NCI-H510A treated with DMSO at 0.1 percent for 48 hours (cell line): ENCODE data around the gene NOD1.

Source experiments
- DNase-seq: peaks from one replicate; lab custom pipeline; 2025; lab: John Stamatoyannopoulos, UW

The NOD1 gene

DNA sequence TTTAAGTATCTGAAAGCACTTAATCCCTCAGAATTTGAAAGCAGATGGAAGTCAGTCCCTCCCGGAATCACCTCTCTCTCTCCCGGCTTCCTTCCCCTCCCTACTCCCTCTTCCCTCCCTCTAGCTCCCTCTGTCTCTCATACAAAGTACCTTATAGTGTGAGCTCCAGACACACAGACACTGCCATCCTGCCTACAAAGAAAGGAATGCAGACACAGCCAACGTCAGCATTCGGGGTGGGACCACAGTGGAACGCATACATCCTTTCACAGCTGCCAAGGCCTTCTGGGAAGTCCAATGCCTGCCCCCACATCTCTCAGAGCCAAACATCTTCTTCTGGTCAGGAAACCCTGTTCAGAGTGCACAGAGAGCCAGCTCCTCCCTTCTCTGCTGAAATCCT lies 9.3 kb downstream of the NOD1 start:
- peak; percentile 69 for DNase-seq

DNA sequence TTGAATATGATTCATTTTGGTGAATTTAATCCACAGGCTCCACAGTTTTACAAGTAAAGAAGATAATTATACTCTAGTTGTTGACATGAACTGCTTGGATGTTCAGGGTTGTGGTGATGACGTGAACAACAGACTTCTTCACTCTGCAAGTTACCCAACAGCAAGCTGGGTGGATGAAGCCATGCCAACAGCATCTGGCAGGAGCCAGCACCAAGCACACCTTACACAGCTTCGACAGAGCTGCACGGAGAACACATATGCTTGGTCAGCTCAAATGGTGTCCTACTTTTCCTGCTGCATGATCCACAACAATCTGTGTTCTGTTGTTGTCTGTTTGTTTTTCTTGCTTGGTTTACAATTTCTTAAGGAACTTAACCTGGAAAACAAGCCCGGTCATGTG lies 9.8 kb downstream of the NOD1 start:
- no peak for DNase-seq

DNA sequence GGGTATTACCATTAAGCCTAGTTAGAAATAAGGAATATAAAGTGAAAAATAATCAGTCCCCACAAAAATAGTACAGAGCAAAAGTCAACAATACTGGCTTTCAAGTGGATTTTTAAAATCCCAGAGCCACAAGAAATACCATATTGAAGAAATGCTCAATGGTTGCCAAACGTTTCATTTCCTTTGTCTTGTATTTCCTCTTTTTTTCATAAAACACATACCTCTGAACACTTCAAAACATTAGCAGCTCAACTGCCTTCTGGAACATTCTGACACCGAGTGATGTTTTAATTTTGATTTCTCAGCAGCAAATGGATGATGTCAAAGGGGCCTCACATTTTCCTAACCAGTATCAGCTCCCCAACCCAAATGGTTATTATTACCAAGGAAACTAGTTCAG lies 10.5 kb downstream of the NOD1 start:
- DNase-seq: no peak

DNA sequence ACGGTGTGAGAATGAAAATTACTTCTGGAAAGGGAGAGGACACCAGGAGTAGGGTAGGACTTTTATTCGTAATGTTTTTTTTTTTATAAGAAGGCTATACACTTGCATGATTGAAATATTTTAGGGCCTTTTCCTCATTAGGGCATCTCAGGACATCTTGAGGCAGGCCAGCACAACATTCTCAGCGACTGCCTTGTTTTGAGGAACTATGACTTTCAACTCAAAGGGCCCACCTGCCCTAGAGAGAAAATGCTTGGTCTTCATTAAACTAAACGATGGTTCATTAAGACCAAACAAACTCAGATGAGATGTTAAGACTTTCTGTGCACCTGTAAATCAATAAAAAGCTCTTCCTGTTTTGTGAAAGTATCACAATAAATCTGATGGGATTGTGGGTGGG lies 11.3 kb downstream of the NOD1 start:
- DNase-seq: no peak

DNA sequence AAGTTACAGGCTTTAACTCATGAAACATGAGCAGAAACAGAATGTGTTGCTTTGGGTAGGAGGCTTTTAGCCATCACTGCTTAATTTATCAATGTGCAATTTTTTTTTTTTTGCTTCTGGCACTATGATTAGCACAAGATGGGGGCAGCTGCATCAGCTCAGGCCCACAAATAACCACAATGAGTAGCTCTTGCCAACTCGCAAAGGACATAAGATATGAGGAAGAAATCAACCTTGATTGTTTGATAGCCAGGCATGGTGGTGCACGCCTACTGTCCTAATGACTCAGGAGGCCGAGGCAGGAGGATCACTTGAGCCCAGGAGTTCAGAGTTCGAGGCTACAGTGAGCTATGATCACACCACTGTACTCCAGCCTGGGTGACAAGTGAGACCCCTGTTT lies 12.3 kb downstream of the NOD1 start:
- no peak for DNase-seq

DNA sequence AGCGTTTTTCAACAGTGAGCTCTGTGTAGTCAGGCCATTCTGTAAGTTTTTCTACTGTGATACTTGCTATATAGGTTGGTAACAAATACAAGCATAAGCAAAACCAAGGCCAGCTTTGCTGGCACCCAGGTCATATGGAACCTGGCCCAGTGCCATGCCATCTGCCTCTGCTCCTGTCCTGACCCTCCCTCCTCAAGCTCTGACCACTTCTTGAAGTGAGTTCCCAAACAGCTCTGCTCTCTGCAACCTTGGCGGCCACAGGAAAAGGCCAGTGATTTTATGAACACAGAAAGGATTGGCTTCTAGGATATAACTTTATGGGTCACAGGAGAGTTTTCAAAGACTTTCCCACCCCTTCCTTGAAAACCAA lies 12.8 kb downstream of the NOD1 start:
- peak; percentile 81 for DNase-seq

DNA sequence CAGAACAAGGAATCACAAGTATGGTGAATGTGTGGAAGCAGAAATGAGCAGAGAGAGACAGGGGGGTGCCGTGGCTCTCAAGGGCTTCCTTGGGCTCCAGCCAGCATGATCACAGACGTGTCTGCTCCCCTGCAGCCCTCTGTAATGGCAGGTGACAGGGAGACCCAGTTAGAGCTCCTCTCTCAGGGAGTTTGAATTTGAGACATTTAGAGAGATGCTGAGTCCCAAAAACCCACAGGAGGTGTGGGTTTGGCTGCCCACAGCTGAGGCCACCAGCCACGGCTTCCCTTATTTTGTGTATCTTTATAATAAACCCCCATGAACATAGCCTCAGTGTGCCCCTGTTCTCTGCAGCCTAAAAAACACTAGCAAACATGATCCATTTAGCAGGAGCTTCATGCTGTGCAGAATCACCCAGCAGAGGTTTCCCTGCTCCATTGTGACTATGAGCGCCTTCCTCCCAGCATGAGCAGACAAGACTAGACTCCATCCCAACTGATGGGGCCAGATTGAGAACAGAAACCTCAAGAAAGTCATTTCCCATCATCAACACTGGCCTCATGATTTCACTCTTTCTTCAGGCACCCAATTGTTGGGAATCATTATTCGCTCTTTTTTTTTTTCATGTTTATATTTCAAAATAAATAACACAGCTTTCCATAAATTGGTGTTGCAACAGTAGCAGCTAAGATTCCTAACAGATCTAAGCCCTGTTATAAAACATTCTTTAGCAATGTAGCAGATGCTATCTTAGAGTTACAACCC lies 13.4 kb downstream of the NOD1 start:
- DNase-seq: no peak

DNA sequence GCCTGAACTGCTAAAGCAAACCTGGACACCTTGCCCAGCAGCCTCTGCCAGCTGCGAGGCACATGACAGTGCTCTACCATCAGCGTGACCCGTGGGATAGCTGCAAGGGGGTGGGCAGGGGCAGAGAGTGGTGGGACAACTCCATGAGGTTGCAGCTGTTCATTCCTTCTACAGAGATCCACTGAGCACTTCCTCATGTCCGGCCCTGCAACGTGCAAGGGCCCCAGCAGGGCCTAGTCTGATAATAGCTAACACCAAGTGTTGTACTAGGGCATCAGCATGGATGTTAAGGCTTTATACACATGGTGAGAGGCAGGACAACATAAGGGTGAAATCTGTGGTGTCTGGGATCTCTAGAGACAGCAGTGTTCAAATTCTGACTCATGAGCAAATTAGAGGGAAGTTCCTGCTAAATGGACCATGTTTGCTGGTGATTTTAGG lies 14.3 kb downstream of the NOD1 start:
- DNase-seq: no peak

DNA sequence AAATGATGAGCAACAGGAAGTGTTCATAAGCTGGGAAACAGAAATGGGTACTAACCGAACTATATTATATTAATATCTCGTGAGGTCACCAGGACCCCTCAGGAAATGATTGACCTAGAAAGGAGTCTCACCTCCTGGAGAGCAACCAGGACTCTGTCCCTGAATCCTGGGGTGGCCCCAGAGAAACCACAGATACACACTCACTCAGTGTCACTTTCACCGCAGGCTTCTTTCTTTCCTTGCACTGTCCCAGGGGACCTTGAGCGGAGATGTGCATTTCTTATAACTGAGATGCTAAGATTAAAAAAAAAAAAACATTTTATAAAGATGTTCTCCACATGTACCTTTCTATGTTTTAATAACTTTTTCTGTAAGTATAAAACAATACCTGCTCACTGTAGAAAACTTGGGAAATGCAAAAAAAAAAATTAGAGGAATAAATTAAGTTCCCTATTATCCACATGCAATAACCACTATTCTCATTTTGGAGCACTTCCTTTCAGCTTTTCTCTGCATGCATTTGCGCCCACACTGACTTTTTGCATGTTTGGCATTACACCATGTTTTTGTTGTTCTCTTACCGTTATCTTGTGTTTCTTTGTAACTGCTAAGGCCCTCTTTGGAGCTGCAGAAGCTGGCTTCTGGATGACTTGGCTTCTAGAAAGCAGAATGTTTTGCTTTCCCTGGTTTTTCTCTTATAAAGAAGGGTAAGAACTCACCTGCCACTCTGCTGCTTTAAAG lies 15.0 kb downstream of the NOD1 start:
- no peak for DNase-seq

DNA sequence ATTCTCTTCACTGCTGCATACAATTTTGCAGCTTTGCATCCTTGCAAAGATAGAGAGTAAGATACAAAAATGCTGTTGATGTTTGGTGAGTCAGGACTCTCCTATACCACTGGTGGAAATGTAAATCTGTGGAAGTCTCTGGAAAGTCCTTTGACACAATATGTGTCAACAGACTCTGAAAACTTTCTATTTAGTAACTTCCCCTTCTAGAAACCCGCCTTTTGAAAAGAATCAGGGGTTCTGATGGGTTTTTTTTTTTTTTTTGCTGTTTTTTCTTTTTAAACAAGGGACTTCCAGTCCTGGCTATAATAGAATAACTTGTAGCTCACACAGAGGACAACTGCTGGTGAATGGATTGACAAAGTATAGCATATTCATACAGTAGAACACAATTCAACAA lies 16.4 kb downstream of the NOD1 start:
- DNase-seq: no peak

DNA sequence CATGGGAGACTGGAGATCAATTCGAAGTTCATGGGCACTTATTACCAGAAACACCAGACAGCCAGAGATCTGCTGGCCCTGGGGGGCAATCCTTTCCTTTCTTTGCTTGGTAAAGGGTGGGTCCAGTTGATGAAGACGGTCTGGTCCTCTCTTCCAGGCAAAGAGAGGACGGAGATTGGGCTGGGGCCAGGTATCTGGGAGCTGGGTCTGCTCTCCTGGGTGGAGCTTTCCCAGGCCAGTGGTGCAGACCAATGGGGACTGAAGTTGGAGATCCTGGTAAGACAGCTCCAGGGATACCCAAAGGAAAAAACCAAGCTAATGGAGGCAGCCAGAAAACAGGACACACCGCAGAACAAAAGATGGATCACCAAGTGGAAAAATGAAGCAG lies 18.3 kb downstream of the NOD1 start:
- no peak for DNase-seq

DNA sequence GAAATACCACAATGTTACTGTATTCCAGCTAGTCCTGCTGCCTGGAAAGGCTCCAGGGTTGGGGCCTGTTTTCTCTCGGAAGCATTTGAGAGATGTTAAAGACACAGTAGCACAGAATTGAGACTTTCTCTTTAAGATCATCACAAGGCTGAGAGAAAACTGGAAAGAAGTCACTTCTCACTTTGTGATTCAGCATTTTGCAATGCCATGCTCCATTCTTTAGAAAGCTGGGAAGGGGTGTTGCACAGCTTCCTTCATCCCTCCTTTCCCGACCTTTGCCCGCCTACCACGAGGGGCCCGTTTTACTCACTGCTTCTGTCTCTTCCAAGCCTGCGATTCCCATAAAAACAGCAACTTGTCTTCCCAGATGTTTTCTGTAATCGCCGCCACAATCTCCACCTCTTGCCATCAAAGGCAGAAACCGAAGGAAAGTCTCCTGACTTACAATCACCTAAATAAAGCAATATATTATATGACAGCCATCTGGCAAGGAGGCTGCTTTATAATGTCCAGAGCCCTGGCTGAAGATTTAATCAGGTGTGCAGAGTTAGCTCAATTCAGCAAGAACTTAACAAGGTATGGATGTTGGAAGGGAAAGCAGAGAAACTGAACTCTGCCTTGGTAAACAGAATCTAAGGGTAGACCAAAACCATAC lies 18.9 kb downstream of the NOD1 start:
- DNase-seq: no peak

DNA sequence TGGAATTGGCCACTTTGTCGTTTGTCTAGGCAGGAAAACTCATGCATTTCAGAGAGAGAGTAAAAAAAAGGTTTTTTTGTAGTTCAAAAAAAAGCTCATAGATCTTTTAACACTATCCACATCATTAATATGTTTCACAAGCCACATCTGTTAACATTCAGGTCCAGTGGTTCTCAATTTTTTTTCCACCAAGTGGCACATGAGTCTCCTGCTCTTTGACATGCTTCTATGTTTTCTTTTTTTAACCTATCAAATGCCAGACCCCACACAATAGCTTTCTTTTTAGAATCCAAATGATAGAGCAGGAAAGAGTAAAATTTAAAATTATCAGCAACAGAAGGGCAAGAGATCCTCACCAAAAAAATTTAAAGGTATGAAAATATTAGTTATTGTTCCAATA lies 20.3 kb downstream of the NOD1 start:
- no peak for DNase-seq

DNA sequence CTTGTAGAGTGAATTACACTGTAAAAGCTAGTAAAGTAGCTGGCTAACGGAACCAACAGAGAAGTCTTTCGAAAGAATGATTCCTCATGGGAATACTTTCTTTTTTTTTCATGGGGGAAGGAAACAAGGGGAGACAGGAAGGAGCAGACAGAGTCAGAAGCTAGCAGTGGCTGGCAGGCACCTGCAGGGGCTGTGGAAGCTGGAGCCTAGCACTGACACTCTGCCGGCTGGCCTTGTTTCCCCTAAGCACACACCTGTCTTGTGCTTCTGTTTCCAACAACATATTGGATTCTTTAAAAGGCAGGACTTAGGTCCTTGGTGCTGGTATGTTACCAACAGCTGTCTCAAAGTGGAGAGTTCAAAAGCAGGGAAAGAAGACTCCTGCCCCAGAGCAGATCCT lies 24.7 kb downstream of the NOD1 start:
- DNase-seq: no peak

DNA sequence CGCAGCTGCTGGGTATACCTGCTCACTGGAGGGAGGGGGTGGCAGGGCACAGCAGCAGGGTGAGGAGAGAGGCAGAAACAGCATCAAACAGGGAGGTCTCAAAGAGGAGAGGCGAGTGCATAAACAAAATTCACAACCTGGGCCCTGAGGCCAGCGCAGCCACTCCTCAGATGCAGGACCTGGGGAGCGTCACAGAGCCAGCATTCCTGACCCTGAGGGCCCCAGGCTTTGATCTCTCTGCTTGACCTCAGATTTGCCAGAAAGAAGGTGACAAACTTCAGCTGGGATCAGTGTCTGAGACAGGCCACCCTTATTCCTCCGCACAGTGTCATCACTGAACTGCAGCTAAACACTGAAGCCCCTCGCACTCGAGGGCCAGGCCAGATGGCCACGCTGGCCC lies 25.6 kb downstream of the NOD1 start:
- no peak for DNase-seq

DNA sequence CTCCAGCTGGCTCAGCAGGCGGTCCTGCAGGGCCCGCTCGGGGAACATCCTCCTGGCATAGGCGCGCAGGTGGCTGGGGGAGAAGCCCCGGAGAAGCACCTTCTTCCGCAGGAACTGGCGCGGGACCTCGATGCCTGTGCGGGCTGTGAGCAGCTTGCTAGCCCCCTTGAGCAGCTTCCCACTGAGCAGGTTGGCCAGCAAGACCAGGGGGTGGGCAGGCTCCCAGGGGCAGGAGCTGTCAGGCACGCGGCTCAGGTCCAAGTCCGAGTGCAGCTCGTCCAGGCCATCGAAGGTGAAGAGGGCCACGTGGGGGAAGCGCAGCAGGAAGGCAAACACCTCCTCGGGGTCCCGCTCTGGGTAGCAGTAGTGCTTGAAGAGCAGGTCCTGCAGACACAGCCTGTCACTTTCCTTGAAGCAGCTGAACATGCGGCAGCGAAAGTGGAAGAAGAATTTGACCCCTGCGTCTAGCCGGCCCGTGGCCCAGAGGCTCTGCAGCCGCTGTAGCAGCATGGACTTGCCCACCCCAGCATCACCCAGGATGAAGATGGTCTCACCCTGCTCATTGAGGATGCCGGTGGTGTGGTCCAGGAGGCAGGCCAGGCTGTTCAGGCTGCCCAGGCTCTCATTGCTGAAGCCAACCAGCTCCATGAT lies 26.2 kb downstream of the NOD1 start:
- no peak for DNase-seq

DNA sequence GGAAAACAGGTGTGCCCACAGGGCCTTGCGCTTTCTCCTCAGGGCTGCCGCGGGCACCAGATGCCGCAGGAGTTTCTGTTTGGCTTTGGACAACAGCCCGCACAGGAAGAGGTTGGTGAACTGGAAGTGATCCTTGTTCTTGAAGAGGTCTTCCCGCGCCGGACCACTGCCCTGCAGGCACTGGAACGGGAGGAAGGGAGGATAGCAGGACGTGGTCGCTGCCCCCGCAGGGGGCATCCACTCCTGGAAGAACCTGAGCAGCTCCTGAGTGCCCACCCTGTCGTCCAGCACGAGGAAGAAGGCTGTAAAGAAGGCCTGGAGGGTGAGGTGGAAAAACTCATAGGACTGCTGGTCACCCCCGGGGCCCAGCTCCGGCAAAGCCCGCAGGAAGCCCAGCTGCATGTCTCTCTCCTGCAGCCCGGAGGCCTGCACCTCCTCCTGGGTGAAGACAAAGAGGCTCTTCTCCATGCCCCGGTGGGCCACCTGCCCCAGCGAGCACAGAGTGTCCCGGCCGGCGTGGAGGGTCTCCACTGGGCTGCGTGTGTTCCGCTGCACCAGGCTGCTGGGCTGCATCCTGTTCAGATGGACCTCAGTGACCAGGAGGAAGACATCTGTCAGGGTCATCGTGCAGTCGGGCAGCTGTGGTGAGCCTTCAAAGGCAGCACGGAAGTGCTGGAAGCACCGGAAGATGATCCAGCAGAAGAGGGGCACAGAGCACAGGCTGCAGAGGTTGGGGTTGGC lies 26.9 kb downstream of the NOD1 start:
- DNase-seq: no peak

DNA sequence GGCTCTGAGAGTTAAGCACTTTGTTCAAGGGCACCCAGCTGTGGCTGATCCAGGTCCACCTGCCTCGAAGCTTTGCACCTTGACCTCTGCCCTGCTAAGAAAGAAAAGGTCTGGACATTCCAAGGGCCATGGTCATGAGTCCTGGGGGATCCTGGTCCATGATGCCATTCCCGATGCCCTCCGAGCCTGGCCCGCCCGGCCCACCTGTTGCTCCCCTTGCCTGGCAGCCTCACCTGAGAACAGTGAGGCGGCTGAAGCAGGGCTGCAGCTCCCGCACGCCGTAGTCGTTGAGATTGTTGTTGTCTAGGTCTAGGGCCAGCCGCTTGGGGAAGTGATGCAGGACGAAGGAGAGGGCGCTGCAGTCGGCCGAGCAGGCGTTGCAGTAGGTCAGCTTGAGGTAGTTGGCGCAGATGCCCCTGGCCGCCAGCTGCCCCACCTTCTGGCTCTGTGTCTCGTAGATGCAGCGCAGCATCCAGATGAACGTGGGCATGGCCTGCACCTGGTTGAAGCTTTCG lies 27.5 kb downstream of the NOD1 start:
- DNase-seq: peak; percentile 13

DNA sequence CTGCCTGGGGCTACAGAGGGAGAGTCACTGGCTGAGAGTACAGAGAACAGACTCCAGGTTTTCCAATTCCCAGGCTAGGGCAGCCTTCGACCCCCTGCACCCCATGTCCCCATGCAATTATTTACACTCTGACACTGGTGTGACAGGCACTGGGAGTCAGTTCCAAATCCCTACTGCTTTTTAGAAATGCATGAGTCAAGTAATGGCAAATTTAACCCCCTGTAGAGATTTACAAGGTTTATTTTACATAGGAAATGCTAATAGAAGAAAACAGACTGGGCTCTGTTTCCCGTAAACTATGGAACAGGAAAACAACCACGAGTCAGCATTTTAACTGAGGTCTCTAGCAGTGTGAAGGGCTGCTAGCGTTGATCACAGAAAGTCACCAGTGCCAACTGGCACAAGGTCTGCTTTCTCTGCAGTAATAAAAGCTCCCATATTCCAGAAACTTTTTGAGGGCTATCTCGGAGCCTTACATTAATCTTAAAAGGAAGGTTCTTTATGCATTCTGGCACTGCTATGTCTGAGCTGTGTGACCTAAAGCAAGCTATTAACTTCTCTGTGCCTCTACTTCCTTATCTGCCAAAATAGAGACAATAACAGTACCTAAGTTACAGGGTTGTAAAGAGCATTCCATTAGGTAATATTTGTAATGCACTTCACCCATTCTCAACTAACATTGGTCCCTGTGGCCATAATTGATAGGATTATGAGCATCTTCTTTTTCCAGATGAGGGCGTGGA lies 28.2 kb downstream of the NOD1 start:
- DNase-seq: peak; percentile 31

DNA sequence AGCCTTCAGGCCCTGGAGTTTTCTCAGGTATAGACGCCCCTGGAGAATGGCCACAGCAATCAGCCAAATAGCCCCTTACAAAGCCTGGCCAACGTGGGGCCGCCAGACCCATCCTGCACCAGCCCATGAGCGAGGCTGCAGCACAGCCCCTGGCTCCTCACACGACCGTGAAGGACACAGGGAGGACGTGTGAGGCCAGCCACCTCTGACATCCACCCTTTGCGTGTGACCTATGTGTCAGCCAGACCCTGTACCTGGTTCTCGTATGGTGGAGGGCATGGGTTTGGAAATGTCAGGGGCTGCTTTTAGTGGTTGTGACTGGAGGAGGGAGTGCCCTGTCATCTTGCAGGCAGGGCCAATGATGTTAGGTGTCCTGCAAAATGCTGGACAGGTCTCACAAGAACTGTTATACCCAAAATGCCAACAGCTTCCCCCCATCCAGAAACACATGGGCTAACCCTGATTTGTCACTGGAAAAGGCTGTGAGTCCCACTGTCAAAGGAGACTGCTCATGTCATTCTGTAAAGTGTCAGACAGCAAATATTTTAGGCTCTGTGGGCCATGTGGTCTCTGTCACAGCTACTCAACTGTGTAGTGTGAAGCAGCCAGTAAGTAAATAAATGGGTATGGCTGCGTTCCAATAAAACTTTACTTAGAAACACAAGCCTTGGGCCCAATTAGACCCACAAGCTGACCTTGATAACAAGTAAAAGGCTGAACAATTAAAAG lies 30.0 kb downstream of the NOD1 start:
- peak; percentile 17 for DNase-seq
